HG03039 (cell line): ENCODE measurements around the gene FOLH1.
"Not testable (repeated sequence)": the region's sequence is repeated elsewhere in the genome, so short reads cannot be mapped to it uniquely, and the experiment has no call there.

Experiments
- ATAC-seq: cut with Tn5 transposase; IDR thresholded peaks from one replicate; pipeline ENCODE4 v1.9.1; 2021; ENCODE audit warnings: mild to moderate bottlenecking, moderate library complexity; ENCODE audit not compliant: unreplicated experiment

The FOLH1 gene

DNA sequence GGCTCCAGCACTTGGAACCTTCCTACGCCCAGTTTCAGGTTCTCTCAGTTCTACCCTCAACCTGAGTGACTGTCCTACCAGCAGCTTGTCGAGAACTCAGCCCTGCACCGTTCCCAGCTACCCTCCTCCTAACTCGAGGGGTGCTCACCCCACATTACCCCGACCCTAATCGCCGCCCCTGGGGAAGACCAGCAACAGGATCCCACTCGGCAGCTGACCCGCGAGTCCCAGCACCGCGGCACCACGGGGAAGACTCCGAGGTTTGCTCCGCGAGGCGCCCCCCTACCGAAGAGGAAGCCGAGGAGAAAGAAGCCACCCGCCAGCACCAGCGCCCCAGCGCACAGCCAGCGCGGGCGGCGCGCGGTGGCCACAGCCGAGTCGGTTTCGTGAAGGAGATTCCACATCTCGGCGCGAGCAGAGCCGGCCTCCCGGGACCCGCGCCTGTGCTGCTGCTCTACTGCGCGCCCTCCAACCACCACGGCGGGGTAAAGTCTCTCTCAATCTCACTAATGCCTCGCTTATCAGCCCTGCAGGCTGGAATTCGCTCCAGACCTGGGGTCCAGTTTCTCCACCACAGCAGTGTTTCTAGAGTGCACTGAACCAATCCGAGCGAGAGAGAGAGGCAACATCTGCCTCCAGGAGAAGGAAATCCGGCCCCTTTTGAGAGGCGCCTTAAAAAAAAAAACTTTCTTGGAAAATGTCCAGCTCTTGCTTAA, at the start of gene FOLH1:
Gene FOLH1, minus strand, starts transcription at position 597 of the 716 bp plus-strand sequence. Its CDS starts 193 bp downstream, at position 404.
- ATAC-seq: no peak

DNA sequence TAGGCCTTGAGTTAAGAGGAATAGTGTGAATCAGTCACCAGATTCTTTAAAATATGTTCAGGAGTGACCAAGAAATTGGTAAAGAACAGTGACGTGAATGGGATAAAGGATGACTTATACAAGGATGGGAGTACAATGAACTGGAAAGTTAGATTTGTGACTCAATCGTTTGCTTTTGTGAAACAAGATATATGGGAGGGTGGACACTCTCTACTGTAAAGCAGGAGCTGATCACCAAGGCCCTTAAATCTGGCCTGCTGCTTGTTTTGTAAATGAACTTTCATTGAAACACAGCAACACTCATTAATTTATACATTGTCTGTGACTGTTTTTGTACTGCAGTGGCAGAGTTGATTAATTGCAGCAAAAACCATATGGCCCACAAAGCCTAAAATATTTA, 46.7 kb upstream of the FOLH1 start:
- not testable (repeated sequence) for ATAC-seq

DNA sequence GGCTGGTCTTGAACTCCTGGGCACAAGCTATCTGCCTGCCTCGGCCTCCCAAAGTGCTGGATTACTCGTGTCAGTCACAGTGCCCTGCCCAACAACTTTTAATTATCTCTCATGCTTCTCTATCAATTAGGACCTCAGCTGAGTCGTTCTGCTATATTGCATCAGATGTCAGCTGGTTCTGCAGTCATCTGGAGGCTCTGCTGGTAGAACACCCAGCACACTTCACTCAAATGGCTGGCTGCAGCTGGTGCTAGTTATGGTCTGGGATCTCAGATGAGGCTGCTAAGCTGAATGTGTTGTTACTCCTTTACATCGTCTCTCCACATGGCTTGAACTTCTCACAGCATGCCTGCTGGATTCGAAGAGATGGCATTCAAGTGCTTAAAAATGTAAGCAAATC, 42.8 kb upstream of the FOLH1 start:
- not testable (repeated sequence) for ATAC-seq

DNA sequence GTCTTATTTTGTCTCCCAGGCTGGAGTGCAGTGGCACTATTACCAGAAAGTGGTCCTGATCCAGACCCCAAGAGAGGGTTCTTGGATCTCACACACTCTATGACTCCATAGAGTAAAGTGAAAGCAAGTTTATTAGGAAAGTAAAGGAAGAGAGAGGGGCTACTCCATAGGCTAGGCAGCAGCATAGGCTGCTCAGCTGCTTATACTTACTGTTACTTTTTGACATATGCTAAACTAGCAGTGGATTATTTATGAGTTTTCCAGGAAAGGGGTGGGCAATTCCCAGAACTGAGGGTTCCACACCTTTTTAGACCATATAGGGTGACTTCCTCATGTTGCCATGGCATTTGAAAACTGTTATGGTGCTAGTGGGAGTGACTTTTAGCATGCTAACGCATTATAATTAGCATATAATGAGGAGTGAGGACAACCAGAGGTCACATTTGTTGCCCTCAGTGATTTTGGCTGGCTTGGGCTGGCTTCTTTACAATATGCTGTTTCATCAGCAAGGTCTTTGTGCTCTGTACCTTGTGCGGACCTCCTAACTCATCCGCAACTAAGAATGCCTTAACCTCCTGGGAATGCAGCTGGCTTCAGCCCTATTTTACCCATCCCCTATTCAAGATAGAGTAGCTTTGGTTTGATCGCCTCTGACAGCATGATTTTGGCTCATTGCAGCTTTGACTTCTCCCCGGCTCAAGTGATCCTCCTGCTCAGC, 42.2 kb upstream of the FOLH1 start:
- not testable (repeated sequence) for ATAC-seq

DNA sequence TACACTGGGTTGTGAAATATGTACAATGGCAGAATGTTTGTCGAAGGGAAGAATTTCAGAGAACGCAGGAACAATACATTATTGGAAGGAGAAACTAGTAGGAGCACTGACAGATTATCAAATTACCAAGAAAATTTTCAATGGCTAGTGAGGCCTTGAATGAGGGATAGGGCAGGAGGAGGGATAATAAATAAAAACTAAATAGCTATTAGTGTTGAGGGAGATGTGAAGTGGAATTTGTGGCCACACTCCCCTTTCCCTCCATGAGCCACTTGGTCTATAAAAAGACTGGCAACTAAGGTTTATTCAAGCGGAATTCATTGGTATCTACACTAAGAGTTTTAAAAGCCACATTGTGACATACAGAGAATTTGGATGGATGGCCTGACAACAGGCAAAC, 41.0 kb upstream of the FOLH1 start:
- ATAC-seq: not testable (repeated sequence)

DNA sequence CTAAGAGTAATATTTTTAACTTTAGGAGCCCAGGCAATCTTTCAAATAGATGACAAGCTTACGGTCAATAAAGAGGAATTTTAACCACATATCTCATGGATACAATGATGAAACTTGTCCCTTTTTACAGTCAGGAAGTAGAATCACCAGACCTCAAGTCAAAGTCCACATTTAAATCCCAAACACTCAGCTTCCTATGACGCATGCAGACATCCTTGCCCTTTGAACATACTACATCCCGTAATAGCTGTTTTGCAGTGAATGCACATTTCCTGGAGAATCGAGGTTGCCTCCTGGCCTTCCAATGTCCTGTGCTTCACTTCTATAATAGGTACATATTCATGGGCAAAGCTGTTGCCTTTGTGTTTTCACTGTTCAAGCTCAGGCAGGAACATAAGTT, 25.3 kb upstream of the FOLH1 start:
- not testable (repeated sequence) for ATAC-seq

DNA sequence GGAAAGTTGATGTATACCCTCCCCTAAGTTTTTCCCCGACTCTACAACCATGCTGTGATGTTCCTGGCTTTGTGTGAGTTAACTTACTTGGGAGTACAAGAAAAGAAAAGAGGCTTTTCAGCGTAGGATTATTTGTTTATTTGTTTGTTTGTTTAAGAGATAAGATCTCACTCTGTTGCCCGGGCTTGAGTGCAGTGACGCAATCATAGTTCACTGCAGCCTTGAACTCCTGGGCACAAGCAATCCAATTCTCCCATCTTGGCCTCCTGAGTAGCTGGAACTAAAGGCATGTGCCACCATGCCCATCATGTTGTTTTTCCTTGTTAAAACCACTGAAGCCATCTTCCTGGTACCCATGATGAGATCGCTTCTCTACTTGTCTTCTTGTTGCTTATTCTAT, 24.6 kb upstream of the FOLH1 start:
- ATAC-seq: not testable (repeated sequence)

DNA sequence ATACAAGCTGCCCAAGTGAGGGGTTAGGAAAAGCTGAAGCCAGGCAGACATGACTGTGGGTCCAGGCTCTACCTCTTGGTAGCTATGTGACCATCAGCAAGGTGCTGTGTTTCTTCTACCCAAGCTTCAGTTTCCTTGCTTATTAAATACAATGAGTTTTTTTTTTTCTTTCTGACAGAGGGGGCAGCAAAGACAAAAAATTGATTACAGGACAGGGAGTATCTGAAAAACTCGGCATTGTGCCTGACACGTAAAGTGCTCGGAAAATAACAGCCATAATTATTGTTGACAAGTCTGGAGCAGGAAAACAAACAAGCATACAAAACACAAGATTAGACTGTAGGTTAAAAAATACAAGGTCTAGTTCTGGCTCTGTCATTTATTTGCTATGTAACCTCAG, 23.3 kb upstream of the FOLH1 start:
- ATAC-seq: not testable (repeated sequence)

DNA sequence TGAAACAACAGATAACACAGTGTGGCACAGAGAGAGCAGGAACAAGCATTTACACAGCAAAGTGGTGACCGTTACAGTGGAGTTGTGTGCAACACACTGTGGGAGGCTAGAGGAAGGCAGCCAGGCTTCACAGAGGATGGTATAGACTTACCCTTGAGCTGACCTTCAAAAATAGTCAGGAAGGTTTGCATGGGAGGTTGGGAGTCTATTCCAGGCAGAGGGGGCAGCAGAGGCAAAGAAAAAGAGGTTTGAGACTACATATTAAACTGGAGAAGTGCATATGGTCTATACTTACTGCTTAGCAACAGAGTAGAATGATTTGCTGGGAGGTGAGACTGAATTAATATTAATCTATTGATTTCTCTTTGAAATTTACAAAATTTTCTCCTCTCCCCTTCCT, 22.1 kb upstream of the FOLH1 start:
- not testable (repeated sequence) for ATAC-seq

DNA sequence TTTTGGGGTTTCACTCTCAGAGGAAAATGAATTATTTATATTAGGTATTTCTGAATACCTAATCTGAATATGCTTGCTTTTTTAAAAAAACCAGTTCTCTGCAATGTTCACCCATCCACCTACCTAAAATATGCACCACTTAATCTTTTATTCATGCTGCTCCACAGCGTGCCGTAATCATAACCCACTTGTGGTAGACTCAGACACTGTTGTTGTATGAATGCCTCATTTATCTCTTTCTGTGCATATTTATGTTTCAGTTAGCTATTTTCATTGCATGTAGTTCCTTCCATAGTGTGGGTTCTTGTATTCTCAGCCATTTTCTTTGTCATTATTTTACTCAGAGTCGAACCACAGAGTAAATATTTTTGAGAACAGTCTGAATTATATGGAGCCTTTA, 21.6 kb upstream of the FOLH1 start:
- ATAC-seq: not testable (repeated sequence)

DNA sequence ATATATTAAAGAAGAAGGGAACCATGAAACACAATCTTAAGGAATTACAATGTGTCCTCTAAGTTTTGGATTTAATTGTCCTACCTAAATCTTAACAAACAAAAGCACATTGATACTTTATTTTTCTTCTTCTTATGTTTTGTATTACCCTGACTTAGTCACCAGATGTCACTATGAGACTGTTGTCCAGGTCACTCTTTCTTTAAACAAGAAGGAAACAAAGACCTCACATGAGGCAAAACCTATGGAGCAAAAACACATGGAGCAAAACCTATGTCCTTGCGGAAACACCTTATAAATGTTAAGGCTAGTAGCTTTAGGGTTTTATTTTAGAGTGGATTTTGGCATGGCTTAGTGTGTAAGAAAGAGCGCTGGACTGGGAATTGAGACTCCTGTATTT, 20.7 kb upstream of the FOLH1 start:
- not testable (repeated sequence) for ATAC-seq

DNA sequence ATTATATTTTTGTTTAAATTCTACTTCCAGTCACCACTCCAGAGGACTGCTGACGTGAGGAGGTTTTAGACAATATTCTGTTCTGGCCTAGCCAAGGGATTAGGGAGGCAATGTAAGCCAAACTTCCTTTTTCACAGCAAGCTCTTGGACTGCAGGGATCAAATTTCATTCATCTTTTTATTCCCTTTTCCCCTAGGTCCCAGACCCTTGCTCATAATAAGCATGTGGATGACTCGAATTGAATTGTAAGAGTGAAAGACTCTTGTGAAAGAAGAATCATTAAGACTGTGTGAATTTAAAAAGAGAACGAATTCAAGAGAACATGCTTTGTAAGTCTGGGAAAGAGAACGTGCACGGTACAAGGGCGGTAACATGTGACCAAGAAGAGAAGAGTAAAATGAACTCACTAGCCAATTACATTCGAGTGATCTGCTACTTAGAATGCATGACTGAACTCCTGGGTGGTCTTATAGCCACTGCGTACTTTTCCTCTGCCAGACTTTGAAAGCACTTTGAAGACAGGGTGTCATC, 16.9 kb upstream of the FOLH1 start:
- ATAC-seq: not testable (repeated sequence)

DNA sequence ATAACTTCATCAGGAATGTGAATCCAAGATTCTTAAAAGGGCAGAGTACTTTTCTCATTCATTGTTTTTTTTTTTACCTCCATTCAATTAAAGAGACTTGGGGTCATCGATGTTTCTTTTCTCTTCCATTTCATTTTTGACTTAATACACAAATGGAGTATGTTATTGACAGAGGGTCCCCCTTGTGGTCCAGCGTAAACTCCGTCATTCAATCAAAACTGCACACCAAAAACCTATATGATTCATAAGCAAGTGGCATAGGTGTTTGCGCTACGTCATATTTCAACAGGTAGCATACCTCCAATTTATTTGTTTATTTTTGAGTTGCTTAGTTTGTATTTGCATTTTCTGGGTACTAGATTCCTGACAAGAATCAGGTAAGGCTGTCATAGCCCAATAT, 12.7 kb upstream of the FOLH1 start:
- no peak for ATAC-seq

DNA sequence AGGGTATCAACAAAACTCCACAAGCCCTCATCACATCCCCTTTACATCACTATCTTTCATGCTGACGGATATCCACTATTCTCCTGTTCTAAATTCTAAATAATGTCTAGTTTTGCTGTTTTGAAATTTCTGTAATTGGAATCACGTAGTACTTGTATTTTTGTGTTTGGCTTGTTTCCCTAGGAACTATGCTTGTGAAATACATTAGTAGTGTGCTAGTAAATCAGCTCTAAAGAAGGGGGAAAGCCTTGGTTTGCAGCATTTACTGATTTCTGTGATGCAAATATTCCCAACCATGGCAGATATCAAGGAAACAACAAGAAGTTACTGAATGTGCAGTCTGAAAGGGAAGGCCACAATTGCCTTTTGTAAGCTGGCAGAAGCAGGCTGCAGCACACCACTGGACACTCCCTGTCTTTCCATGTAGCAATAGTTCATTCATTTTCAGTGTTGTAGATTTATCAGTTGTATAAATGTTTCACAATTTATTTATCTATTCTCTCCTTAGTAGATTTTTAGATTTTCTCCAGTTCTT, 4.7 kb upstream of the FOLH1 start:
- no peak for ATAC-seq

DNA sequence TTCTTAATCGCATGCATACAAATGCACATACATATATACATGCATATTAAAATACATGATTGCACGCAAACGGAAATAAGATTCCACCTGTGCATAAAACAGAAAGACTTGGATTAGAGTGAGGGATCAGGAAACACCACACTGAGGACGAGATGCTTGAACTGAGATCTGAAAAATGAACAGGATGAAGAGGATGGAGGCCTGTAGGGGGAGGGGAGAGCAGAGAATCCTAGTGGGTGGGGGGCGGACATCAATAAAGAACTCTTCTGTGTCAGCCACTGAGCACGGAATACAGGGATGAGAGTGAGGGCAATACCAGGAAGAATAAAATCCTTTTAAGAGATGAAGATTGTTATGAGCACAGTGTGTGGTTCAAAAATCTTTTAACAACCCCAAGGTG, 1.4 kb downstream of the FOLH1 start:
- ATAC-seq: not testable (repeated sequence)

DNA sequence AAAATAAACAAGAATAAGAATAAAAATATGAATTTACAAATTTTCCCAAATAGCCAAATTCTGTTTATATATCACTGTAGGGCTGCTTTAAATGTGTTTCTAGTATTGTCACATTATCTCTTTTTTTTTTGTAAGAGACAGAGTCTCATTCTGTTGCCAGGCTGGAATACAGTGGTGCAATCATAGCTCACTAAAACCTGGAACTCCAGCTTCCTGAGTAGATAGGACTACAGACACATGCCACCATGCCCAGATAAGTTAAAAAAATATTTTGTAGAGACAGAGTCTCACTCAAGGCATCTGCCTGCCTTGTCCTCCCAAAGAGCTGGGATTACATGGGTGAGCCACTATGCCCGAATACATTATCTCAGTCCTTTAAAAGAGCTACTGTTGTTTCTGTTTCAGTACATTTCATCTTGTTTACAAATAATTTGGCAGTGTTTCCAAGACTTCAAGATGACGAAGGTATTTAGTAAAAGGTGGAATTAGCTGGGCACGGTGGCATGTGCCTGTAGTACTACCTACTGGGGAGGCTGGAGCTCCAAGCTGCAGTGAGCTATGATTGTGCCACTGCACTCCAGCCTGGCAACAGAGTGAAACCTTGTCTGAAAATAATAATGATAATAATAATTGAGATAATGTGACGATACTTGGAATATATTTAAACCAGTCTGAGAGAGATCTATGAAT, 6.0 kb downstream of the FOLH1 start:
- ATAC-seq: no peak

DNA sequence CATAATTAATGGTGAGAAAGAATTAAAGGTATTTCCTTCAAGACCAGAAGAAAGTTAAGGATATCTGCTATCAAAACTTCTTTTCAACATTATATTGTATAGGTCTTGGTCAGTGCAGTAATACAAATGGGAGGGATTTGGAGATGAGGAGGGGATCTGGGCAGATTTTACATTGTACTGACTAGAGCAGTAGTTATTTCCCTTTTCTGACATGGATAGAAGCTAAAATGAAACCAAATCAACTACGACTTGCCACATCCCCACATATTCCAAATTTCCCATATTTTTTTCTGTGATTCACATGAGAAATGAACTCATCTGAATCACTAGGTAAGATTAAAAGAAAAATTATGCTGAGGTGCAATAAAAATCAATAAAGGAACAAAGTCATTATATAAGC, 11.6 kb downstream of the FOLH1 start:
- not testable (repeated sequence) for ATAC-seq

DNA sequence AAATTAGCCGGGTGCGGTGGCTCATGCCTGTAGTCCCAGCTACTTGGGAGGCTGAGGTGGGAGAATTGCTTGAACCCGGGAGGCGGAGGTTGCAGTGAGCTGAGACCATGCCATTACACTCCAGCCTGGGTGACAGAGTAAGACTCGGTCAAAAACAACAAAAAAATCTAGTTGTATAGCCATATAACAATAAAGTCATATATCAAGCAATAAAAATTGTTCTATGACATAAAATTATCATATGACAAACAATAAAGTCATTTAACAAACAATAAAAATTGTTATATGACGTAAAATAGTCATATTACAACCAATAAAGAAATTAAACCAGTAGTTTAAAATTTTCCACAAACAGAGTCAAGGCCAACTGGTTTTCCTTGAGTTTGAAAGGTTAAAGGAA, 12.4 kb downstream of the FOLH1 start:
- not testable (repeated sequence) for ATAC-seq

DNA sequence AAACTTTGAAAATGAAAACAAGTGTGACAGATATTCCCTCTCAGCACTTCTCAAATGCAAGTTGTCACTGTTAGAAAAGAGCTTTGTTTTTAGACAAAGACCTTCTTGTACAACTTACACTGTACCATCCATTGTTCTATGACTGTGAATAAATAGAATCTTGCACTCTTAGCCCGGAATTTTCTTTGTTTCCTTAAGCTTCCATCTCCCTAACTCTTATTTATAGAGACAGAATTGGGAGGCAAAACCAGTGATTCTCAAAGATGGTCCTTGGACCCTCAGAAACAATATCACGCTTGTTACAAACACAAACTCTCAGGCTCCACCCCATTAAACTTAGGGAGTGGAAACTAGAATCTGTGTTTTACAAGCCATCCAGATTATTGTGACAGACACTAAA, 18.1 kb downstream of the FOLH1 start:
- ATAC-seq: not testable (repeated sequence)

DNA sequence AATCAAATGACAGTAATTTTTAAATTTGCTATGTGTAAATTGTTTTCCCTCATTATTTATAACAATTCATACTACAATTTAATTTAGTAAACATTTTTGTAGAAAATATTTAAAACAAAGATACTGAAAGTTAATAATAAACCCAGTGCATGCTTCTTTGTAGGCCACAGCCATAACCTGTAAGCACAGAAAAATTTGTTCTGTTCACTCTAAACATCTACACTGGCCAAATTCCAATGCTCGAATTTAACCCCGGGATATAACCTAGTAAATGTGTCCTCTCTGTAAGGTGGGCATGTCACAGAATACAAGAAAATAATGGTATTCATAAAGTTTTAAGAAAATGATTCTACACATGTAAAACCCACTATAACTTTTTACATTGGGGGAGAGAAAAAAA, 22.2 kb downstream of the FOLH1 start:
- ATAC-seq: not testable (repeated sequence)

DNA sequence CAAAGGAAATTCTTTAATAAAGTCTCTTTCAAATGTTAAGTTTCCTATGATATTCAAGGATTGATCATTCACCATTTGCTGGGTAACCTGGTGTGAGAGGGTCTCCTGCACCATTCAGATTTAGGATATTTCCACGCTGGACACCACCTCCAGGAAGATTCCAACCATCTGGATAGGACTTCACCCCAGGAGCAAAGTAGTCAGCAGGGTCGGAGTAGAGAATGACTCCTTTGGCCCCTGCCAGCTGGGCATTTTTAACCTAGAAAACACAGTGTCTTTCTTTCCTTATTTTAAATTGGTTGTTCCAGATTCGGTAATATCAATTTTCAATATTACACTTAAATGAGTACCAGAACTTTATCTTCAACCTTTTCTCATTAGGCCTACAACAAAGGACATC, 22.8 kb downstream of the FOLH1 start:
- ATAC-seq: not testable (repeated sequence)
